SKM-1 treated with dmso at 0.1 percent for 144 hours (cell line): ENCODE data around the gene PRKCE.

Source experiments
- DNase-seq: peaks from one replicate; lab custom pipeline; 2025; ENCODE audit not compliant: unreplicated experiment; lab: John Stamatoyannopoulos, UW

The PRKCE gene

DNA sequence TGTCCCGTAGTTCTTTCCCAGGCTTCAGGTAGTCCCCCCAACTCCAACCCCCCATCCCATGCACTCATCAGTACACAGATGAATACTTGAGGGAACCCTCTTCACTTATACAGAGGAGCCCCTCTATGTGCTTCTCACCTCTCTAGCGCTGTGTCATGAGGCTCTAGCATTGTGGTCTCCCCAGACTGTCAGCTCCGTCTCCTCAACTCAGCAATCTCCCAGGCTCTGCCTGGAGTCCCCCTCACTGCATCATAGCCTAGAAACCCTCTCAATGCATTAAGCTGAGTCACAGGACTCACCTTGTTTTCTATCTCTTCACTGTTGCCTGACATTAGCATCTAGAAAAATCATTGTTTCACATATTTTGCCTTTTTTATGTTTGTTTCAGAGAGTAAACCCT lies 20.2 kb upstream of the PRKCE start:
- DNase-seq, result no peak

DNA sequence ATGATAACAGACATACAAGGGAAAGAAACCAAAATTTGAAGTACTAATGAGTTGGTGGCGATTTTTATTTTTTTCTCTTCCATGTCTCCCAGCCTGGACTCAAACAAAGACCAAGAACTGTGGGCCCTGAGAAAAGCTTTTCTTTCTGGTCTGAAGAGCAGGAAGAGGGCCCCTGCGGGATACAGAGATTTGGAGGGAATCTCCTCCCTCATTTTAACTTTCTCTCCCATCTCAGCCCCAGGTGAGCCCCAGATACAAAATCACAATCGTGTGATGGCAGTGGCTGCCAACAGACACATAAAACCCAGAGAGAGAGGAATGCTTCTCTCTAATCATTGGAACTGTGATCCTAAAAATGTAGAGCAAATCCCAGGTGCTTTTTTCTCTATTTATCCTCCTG lies 19.5 kb upstream of the PRKCE start:
- no peak for DNase-seq

DNA sequence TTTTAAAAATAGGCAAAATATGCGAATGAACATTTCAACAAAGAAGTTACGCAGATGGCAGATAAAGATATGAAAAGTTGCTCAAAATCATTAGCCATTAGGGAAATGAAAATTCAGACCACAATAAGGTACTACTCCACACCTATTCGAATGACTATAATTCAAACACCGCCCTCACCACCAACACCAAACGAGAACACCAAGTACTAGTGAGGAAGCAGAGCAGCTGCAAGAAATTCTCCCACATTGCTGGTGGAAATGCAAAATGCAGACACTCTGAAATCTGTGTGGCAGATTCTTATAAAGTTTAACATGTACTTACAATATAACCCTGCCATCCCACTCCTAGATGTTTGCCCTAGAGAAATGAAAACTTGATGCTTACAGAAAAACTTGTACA lies 17.3 kb upstream of the PRKCE start:
- no peak for DNase-seq

DNA sequence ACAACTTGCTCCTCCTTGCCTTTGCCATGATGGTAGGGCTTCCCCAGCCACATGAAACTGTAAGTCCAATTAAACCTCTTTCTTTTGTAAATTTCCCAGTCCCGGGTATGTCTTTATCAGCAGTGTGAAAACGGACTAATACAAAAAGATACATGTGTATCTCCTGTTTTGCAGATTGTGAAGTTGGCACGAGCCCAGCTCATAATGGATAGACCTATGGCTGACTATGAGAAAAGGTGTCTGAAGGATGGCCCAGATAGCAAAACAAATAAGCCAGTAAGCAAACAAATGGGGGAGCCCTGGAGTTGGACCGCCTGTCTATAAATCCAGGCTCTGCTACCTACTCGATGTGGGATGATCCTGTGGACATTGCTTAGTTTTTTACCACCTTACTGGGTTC lies 15.5 kb upstream of the PRKCE start:
- no peak for DNase-seq

DNA sequence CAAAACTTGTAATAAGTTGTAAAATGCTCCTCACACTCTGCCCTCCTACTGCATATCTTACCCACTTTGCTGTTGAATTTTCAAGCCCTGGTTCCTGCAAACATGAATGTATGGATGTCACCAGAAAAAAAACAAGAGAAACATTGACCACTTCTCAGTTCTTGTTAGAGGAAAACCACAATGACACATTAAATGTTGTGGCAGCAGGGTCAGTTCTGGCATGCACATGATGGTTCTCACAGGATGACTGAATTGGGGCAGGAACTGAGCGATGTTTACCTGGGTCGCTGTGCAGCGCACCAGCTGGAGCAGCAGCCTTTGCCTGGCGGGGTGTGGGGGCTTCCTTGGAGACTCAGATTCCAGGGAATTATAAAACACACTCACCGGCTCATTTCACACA lies 14.0 kb upstream of the PRKCE start:
- peak; percentile 49 for DNase-seq

DNA sequence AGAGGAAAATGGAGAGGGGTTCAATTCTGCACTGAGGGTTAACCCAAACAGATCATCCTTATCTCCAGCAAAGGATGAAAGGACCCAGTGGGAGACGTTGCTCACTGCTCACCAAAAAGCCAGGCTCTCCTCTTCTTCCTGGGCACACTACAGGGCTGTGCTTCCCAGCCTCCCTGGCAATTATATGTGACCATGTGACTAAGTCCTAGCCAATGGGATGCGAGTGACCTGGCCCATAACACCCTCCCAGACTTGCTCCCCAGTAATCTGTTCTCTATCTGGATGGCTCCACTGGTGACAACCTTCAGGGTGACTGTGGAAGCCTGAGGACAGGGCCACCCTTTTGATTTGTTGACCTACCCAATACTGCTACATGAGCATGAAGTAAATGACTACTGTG lies 10.9 kb upstream of the PRKCE start:
- no peak for DNase-seq

DNA sequence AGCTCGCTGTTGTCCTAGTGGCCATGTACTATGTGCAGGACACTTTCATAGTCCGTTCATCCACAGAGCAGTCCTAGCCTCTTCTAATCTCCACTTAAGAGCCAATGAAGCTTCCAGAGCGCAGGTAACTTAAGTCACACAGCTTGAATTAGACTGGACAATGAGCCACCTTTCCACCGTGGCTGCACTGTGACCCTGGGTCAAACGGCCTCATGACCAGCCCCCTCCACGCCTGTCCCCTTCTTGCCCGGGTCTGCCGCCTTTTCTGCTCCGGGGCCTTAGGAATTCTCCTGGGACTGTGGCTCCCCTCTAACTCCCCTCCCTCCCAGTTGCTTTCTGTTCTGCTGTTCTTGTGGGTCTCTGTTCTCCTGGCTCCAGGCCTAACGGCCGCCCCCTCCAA lies 8.4 kb upstream of the PRKCE start:
- no peak for DNase-seq

DNA sequence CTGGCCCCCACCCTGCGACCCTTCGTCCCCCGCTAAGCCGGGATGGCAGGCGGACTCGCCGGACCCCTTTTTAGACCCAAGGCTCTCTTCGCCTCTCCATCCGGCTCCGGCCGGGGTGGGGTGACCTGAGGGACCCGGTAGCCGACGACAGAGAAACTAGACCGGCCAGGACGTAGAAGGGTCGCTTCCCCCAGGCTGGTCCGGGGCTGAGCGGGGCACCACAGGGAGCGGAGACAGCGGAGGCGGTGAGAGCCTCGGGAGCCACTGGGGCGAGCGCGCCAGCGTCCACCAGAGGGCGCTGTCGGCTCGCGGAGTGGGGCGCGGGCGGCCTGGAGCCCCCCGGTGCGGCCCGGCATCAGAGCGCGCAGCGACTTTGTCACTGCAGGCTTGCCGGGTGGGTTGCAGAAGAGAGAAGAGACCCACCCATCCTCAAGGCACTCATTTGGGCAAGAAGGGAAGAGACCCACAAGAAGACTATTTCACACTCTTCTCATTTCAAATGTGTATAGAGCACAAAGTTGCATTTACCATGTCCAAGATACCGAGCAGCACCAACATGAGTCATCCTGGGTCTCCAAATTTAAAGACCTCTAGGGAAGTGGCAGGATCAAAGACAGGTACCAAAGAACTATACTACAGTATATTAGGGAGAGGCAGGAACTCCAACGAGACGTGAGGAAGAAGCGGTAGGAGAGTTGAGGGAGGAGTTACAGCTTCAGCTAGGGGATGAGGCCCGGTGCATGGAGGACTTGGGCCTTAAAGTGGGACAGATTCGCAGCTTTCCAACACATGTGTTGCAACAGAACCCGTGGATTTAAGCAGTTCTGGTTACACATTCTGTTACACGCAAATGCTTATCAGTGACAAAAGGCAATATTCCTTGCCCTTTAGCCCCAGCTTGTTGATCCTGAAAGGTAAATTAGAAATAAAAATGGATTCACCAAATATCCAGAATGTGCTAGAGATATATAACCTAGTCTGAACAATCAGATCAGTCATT lies 7.6 kb upstream of the PRKCE start:
- DNase-seq, result peak; percentile 50

DNA sequence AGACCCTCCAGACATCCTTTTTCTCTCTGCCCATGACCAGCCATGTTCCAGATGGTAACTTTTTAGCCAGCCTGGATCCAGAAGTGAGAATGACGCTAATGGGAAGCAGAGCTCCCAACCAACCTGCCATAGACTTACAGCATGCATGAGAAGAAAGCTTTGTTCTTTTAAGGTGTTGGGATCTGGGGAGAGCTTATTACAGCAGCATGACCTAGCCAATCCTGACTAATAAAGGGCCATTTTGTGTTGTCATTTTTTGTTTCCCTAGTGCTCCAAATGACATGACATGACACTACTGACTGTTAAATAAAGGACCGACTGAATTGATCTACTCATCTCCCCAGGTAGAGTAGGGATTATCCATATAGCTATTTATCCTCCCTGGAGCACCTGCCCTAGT lies 5.2 kb upstream of the PRKCE start:
- DNase-seq, result no peak

DNA sequence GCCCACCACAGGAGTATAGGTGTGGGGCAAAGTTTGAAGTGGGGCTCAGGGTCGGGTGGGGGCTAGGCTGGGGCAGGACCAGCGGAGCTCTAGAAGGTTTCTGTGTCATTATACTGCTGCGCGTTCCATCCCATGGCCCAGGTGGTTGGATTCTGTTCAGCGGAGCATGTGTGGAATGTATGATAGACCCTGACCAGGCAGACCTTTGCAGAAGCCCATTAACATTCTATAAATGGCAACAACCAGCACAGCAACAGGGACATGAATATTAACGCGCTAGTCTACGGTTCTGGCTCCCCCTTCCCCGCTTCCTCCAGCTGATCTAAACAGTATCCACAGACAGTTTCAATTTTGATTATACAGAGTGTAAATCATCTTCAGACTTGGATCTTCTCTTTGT lies 4.1 kb upstream of the PRKCE start:
- DNase-seq, result no peak

DNA sequence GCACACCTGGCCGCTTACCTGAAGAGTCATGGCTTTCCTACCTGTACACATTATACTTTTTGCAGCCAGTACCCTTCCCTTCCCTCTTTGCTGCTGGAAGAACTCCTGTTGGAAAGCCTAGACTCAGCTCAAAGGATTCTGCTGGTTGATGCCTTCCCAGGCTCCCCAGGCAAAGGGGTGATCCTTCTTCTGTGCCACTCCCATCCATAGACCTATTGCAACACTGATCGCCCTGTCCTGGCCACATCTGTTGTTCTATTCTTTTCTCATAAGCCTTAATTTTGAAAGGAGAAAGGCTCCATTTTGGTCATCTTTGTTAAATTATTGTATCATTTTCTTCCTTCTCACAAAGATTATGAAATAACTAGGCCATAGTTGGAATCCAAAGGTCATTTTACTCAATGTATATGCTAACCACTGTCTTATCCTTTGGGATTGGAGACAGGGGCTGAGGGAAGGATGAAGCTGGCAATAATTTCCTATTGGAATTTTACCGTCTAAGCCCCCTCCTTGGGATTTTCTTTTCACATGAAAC lies 3.4 kb upstream of the PRKCE start:
- no peak for DNase-seq

DNA sequence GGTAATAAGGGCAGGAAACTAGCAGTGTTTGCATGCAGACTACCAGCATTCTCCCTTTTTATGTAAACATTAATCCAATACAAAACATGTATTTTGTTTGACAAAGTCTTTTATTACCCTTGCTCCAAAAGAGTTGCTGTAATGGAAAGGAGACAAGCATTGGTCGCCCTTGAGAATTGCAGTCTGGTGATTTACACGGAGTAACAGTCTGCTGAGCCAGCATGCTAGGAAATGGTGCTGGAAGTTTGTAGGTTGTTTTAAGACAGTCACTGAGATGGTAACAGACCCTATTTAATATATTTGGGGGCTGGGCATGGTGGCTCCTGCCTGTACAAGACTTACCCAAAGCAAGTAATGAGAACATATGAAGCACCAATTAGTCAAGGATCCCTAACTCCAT lies 2.8 kb upstream of the PRKCE start:
- no peak for DNase-seq

DNA sequence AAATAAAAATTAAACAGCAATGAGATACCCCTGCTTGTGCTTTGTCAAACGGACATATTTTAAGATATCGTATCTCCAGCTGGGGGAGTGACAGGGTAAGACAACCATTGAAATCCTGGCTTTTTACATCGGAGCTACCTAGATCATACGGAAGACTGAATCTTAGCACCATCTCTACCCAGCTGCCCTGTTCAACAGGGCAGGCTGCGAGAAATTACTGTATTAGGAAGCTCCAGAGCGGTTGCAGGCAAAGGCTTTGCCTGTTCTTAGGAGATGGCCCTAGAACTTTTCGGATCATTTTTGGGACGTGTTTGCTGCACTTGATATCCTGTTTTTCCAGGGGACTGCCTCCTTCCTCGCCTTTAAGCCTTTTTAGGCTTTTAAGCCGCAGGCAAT lies 2.0 kb upstream of the PRKCE start:
- no peak for DNase-seq

DNA sequence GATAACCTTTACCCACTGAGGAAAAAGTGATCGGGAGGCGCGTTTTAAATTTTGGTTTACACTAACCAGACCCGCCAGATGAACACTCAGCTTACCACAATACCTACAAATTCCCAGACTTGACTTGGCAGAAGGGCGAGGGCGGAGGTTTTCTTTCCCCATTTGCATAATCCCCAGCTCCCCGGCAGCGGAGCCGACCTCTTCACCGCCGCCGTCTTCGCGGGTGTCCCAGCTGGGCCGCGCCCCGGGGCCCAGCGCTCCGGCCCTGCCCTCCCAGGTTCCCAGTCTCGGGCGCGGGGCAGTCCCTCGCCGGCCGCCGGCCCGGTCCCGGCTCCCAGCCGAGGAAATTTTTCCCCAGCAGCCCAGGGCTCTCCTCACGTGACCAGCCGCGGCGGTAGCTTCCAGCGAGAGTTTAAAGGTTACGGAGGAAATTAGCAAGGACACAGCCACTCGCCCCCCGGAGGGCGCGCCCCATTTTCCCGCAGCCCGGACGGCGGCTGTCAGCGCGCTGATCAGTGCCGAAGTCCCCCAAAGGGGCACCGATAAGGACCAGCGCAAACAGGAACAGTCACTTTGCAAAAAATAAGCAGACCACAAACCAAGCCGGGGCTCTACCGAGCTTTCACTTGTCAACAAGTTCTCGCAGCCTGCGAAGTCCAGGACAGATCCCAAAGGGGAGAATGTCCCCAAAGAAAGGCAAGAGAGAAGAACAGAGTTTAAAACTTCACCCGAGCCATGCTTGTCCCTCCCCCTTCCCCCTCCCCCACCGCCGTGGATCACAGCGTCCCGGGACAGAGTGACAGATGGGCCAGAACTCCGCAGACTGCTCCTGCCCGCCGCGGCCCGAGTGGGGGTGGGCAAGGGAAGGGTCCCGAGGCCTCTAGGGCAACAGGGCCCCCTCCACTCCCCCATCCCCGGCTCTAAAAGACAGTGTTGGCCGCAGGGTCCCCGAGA lies 1.3 kb upstream of the PRKCE start:
- no peak for DNase-seq

DNA sequence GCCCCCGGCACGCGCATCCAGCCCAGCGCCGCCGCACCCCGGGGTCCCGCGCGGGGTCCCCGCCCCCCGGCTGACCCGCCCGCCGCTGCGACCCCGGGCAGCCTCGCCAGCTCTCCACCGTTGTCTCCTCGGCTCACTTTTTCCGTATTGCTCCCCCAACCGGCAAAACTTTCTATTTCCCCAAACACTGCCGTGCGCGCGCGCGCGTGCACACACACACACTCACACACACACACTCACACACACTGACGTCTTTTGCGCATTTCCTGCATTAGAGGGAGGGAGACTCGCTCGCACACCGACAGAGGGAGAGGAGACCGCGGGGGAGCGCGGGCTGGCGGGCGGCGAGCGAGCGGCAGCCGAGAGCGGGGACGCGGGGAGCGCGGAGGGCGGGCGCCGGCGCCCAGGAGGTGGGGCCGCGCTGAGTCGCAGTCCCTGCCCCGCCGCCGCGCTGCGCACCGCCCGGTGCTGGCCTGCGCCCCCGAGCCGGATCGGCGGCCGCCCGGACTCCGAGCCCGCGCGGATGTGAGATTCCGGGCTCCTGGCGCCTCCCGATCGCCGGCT lies 542 bp upstream of the PRKCE start:
- peak; percentile 94 for DNase-seq

DNA sequence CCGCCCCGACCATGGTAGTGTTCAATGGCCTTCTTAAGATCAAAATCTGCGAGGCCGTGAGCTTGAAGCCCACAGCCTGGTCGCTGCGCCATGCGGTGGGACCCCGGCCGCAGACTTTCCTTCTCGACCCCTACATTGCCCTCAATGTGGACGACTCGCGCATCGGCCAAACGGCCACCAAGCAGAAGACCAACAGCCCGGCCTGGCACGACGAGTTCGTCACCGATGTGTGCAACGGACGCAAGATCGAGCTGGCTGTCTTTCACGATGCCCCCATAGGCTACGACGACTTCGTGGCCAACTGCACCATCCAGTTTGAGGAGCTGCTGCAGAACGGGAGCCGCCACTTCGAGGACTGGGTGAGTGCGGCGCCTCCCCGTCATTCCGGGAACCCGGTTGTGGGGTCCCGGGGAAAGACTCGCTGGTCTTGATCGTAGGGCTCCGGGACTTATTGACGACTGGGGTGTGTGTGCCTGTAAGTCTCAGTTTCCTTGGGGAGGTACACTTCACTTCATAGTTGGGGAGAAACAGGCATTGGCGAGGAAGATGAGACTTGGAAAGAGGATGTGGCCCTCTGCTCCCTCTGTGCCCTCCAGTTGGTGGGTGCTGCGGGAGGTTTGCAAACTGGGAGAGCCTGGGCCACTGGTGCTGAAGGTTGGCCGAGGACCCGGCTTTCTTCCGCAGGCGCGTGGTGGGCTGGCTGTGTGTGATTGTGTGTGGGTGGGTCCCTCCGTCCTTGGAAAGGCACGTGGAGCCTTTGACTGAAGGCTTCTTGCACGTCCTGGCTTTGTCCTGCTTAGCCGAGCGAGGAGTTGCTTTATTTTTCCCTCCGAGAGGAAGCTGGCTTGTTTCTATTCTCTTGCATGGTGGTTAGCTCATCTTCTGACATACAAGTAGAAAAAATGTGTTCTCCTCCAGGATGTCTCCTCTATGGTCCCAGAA lies 886 bp downstream of the PRKCE start:
- peak; percentile 44 for DNase-seq

DNA sequence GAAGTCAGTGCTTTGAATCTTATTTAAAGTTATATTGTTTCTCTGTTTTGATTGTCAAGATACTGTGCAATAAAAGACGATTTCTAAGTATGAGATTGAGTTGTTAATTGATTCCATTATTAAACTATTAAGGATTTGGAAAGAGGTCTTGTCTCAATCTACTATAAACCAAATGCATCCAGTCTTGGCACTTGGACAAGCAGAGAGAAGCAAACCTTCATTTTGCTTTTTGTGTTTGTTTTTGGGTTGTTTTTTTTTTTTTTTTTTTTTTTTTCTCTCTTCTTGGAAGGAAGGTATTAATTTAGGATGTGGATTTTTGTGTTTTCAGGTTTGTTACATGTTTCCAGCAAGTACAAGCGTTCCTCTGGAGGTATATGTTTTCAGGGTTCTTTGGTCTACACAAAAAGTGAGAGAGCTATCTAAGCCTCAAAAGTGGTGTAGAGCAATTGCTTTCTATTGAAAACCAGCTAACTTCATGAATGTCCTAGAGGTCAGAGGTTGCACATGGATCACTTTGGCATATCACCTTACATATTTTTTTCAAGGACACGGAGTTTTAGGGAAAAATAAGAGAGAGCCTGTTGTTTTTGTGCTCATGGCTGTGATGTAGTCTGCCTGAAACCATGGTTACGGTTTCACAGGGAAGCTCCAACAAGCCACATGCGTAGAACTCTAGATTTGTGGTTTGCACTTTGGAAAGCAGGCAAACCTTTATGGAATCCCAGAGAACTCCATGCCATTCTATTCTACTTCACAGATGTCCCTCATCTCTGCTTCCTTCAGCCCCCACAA lies 1.8 kb downstream of the PRKCE start:
- DNase-seq, result no peak

DNA sequence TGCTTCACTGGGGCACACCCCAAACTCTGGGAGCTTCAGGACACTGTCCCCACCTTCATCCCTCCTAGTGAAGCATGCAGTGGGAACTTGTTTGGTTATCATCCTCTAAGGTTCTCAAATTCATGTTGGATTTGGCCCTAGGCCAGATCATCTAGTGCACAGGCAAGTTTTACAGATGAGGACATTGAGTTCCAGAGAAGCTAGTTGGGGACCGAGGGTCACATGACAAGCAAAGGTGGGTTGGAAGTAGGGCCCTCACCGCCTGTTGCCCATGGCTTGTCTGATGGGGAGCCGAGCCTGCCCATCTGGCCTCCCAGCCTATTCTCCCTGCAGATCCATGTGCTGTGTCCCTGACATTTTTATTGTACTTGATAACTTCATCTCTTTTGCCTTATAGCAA lies 2.8 kb downstream of the PRKCE start:
- no peak for DNase-seq

DNA sequence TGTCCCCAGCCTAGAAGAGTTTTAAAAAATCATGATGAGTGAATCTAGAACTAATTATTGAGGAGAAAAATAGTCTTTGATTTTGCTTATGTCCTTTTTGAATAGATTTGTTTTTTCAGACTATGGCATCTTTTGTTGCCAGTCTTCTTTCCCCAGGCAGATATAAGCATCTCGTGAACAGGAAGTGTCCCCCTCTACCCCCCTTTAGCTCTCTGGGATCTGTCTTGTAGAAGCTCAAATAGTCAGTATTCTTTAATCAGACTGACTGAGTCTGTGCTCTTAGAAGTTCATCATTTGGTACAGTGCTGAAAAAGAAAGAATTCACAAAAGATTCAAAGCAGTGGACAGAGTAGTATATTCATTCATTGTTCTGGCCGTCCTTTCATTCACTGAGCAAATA lies 10.4 kb downstream of the PRKCE start:
- DNase-seq, result no peak
